ENCODE data around the gene FOCAD.

GRCh38 chr9:20714442-20715415 is 30.7 kb downstream of the FOCAD start:
- TF ChIP-seq, protein P1, sequence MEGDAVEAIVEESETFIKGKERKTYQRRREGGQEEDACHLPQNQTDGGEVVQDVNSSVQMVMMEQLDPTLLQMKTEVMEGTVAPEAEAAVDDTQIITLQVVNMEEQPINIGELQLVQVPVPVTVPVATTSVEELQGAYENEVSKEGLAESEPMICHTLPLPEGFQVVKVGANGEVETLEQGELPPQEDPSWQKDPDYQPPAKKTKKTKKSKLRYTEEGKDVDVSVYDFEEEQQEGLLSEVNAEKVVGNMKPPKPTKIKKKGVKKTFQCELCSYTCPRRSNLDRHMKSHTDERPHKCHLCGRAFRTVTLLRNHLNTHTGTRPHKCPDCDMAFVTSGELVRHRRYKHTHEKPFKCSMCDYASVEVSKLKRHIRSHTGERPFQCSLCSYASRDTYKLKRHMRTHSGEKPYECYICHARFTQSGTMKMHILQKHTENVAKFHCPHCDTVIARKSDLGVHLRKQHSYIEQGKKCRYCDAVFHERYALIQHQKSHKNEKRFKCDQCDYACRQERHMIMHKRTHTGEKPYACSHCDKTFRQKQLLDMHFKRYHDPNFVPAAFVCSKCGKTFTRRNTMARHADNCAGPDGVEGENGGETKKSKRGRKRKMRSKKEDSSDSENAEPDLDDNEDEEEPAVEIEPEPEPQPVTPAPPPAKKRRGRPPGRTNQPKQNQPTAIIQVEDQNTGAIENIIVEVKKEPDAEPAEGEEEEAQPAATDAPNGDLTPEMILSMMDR (IDR thresholded peaks at IDR 0.05; ENCODE audit: low read length) = no peak
- no peak for TF ChIP-seq EZH2 (IDR thresholded peaks at IDR 0.05; ENCODE audit: borderline replicate concordance, low read length)
